ENCODE measurements around the gene CD99. TPM values are rescaled to one million over a fixed set of nuclear protein-coding genes. Genes with fewer than 3 reads are reported as not detected.

Gene CD99
- total RNA-seq, 1 experiment from 2014 or later: 77.9 TPM

DNA sequence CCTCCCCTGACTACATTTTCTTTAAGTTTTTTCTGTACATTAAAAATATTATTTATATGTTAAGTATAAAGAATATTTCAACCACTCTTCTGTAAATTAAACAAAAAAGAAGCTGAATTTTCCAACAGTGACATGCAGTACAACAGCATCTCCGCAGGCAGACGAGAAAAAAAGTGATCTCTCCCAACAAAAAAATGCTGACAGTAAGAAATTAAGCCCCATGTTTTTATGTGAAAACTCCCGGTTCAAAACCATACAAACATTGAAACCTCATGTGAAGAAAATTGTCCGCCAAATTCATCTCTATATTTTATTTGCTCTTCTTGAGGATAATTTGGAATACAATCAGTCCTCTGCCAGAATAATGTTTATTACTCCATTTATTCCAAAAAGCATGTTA is 20.1 kb upstream of the CD99 start:
- peaks cover 14% of the 10 kb centered on the region for H3K9me3 Mint-ChIP-seq
- no peak for DNase-seq (ENCODE audit: low spot score)
- no peak for ATAC-seq
- H3K27ac Mint-ChIP-seq: no peak overlapping the region
- no peaks in the 10 kb centered on the region for H3K4me1 Mint-ChIP-seq
- ChIA-PET CTCF (no interaction called here), POLR2A (no interaction called here)
- H3K27me3 Mint-ChIP-seq (ENCODE audit: low read depth): no peaks in the 10 kb centered on the region
- H3K36me3 Mint-ChIP-seq: peaks cover 5% of the 10 kb centered on the region
- H3K4me3 Mint-ChIP-seq: no peak overlapping the region
- TF ChIP-seq ETV6 (CRISPR knock-in tag; IDR thresholded peaks at IDR 0.05): no peak
- no peak for TF ChIP-seq ATF1 (CRISPR knock-in tag; IDR thresholded peaks at IDR 0.05)
- TF ChIP-seq, protein P1, sequence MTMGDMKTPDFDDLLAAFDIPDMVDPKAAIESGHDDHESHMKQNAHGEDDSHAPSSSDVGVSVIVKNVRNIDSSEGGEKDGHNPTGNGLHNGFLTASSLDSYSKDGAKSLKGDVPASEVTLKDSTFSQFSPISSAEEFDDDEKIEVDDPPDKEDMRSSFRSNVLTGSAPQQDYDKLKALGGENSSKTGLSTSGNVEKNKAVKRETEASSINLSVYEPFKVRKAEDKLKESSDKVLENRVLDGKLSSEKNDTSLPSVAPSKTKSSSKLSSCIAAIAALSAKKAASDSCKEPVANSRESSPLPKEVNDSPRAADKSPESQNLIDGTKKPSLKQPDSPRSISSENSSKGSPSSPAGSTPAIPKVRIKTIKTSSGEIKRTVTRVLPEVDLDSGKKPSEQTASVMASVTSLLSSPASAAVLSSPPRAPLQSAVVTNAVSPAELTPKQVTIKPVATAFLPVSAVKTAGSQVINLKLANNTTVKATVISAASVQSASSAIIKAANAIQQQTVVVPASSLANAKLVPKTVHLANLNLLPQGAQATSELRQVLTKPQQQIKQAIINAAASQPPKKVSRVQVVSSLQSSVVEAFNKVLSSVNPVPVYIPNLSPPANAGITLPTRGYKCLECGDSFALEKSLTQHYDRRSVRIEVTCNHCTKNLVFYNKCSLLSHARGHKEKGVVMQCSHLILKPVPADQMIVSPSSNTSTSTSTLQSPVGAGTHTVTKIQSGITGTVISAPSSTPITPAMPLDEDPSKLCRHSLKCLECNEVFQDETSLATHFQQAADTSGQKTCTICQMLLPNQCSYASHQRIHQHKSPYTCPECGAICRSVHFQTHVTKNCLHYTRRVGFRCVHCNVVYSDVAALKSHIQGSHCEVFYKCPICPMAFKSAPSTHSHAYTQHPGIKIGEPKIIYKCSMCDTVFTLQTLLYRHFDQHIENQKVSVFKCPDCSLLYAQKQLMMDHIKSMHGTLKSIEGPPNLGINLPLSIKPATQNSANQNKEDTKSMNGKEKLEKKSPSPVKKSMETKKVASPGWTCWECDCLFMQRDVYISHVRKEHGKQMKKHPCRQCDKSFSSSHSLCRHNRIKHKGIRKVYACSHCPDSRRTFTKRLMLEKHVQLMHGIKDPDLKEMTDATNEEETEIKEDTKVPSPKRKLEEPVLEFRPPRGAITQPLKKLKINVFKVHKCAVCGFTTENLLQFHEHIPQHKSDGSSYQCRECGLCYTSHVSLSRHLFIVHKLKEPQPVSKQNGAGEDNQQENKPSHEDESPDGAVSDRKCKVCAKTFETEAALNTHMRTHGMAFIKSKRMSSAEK (CRISPR knock-in tag; IDR thresholded peaks at IDR 0.05; ENCODE audit: borderline replicate concordance): no peak
- TF ChIP-seq, protein P2, sequence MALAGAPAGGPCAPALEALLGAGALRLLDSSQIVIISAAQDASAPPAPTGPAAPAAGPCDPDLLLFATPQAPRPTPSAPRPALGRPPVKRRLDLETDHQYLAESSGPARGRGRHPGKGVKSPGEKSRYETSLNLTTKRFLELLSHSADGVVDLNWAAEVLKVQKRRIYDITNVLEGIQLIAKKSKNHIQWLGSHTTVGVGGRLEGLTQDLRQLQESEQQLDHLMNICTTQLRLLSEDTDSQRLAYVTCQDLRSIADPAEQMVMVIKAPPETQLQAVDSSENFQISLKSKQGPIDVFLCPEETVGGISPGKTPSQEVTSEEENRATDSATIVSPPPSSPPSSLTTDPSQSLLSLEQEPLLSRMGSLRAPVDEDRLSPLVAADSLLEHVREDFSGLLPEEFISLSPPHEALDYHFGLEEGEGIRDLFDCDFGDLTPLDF (CRISPR knock-in tag; IDR thresholded peaks at IDR 0.05): no peak
- TF ChIP-seq, protein P3, sequence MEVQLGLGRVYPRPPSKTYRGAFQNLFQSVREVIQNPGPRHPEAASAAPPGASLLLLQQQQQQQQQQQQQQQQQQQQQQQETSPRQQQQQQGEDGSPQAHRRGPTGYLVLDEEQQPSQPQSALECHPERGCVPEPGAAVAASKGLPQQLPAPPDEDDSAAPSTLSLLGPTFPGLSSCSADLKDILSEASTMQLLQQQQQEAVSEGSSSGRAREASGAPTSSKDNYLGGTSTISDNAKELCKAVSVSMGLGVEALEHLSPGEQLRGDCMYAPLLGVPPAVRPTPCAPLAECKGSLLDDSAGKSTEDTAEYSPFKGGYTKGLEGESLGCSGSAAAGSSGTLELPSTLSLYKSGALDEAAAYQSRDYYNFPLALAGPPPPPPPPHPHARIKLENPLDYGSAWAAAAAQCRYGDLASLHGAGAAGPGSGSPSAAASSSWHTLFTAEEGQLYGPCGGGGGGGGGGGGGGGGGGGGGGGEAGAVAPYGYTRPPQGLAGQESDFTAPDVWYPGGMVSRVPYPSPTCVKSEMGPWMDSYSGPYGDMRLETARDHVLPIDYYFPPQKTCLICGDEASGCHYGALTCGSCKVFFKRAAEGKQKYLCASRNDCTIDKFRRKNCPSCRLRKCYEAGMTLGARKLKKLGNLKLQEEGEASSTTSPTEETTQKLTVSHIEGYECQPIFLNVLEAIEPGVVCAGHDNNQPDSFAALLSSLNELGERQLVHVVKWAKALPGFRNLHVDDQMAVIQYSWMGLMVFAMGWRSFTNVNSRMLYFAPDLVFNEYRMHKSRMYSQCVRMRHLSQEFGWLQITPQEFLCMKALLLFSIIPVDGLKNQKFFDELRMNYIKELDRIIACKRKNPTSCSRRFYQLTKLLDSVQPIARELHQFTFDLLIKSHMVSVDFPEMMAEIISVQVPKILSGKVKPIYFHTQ (CRISPR knock-in tag; IDR thresholded peaks at IDR 0.05): no peak
- no peak for TF ChIP-seq FOXK1 (CRISPR knock-in tag; IDR thresholded peaks at IDR 0.05)
- TF ChIP-seq TEAD4 (CRISPR knock-in tag; IDR thresholded peaks at IDR 0.05): no peak
- TF ChIP-seq, protein P4, sequence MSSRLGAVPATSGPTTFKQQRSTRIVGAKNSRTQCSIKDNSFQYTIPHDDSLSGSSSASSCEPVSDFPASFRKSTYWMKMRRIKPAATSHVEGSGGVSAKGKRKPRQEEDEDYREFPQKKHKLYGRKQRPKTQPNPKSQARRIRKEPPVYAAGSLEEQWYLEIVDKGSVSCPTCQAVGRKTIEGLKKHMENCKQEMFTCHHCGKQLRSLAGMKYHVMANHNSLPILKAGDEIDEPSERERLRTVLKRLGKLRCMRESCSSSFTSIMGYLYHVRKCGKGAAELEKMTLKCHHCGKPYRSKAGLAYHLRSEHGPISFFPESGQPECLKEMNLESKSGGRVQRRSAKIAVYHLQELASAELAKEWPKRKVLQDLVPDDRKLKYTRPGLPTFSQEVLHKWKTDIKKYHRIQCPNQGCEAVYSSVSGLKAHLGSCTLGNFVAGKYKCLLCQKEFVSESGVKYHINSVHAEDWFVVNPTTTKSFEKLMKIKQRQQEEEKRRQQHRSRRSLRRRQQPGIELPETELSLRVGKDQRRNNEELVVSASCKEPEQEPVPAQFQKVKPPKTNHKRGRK (CRISPR knock-in tag; IDR thresholded peaks at IDR 0.05; ENCODE audit: borderline replicate concordance): no peak
- TF ChIP-seq CREM (CRISPR knock-in tag; IDR thresholded peaks at IDR 0.05): no peak
- TF ChIP-seq, protein P5, sequence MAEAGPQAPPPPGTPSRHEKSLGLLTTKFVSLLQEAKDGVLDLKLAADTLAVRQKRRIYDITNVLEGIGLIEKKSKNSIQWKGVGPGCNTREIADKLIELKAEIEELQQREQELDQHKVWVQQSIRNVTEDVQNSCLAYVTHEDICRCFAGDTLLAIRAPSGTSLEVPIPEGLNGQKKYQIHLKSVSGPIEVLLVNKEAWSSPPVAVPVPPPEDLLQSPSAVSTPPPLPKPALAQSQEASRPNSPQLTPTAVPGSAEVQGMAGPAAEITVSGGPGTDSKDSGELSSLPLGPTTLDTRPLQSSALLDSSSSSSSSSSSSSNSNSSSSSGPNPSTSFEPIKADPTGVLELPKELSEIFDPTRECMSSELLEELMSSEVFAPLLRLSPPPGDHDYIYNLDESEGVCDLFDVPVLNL (CRISPR knock-in tag; IDR thresholded peaks at IDR 0.05; ENCODE audit: borderline replicate concordance, low read depth): no peak
- TF ChIP-seq ESRRA (CRISPR knock-in tag; IDR thresholded peaks at IDR 0.05; ENCODE audit: borderline replicate concordance): no peak
- TF ChIP-seq MYBL2 (CRISPR knock-in tag; IDR thresholded peaks at IDR 0.05): no peak
- TF ChIP-seq OVOL2 (CRISPR knock-in tag; IDR thresholded peaks at IDR 0.05; ENCODE audit: borderline replicate concordance): no peak
- no peak for TF ChIP-seq FOXJ3 (CRISPR knock-in tag; IDR thresholded peaks at IDR 0.05; ENCODE audit: borderline replicate concordance)
- no peak for TF ChIP-seq ZNF138 (CRISPR knock-in tag; conservative IDR thresholded peaks at IDR 0.05)
- no peak for TF ChIP-seq NFE2L1 (CRISPR knock-in tag; IDR thresholded peaks at IDR 0.05)
- TF ChIP-seq GRHL2 (CRISPR knock-in tag; IDR thresholded peaks at IDR 0.05; ENCODE audit: insufficient replicate concordance, severe bottlenecking): no peak
- TF ChIP-seq NR3C1 (CRISPR knock-in tag; conservative IDR thresholded peaks at IDR 0.05; ENCODE audit: low read depth): no peak
- TF ChIP-seq, protein P6, sequence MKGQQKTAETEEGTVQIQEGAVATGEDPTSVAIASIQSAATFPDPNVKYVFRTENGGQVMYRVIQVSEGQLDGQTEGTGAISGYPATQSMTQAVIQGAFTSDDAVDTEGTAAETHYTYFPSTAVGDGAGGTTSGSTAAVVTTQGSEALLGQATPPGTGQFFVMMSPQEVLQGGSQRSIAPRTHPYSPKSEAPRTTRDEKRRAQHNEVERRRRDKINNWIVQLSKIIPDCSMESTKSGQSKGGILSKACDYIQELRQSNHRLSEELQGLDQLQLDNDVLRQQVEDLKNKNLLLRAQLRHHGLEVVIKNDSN (CRISPR knock-in tag; IDR thresholded peaks at IDR 0.05): no peak

Measured in WTC11 (cell line).